Temporal lobe (tissue), 2 donors: ENCODE results near the gene CHAMP1. TPM values are rescaled to one million over a fixed set of nuclear protein-coding genes. Genes with fewer than 3 reads are reported as not detected.

Experiments
- small RNA-seq: library from RNA; depleted of rRNA; stranded (forward); fragments of <200 nt; gene quantifications from one replicate; pipeline ENCODE3, GENCODE V24; 2014; ENCODE audit warnings: low replicate concordance
- total RNA-seq: library from RNA; depleted of rRNA; stranded (reverse); fragments of >200 nt; gene quantifications from one replicate; pipeline ENCODE4 v1.2.3, GENCODE V29; 2014

The CHAMP1 gene
- total RNA-seq, 1 donor from 2014 or later = 12.5 TPM

Small RNA genes within 50 kb of the gene (small RNA-seq; reads per million reads assigned to genes)
- not detected for gene MIR4502

Other genes with a start within 250 kb of the CHAMP1 start
- 13.3 TPM for gene RASA3, start 181.9 kb upstream of the CHAMP1 start, total RNA-seq
- not detected for gene CFAP97D2, start 135.2 kb upstream of the CHAMP1 start, total RNA-seq
- gene CDC16, start 79.6 kb upstream of the CHAMP1 start, total RNA-seq = 51.9 TPM
- gene UPF3A, start 32.9 kb upstream of the CHAMP1 start, total RNA-seq = 39.1 TPM